DND-41 (cell line): Measurements from ENCODE around the gene RABGAP1L.
"Not testable (repeated sequence)": the region's sequence is repeated elsewhere in the genome, so short reads cannot be mapped to it uniquely, and the experiment has no call there.

Experiments used
- EZH2 ChIP-seq: IDR thresholded peaks from 3 replicates; pipeline ENCODE4 v1.6.1; 2012; ENCODE audit warnings: borderline replicate concordance, low read depth, mild to moderate bottlenecking, moderate library complexity, low read length, inconsistent platforms; ENCODE audit not compliant: severe bottlenecking
- TF ChIP-seq, protein P1 (sequence below): IDR thresholded peaks from 2 replicates; pipeline ENCODE4 v1.5.1; 2012; ENCODE audit warnings: borderline replicate concordance, low read length, moderate library complexity, mild to moderate bottlenecking; ENCODE audit not compliant: poor library complexity, severe bottlenecking; ENCODE audit errors: extremely low read depth

DNA sequence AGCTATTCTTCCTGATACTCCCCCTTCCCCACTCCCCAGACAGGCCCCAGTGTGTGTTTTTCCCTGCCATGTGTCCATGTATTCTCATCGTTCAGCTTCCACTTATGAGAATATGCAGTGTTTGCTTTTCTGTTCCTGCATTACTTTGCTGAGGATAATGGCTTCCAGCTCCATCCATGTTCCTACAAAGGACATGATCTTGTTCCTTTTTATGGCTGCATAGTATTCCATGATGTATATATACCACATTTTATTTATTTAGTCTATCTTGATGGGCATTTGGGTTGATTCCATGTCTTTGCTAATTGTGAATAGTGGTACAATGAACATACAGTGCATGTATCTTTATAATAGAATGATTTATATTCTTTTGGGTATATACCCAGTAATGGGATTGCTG is 181.1 kb downstream of the RABGAP1L start:
- TF ChIP-seq, protein P1, sequence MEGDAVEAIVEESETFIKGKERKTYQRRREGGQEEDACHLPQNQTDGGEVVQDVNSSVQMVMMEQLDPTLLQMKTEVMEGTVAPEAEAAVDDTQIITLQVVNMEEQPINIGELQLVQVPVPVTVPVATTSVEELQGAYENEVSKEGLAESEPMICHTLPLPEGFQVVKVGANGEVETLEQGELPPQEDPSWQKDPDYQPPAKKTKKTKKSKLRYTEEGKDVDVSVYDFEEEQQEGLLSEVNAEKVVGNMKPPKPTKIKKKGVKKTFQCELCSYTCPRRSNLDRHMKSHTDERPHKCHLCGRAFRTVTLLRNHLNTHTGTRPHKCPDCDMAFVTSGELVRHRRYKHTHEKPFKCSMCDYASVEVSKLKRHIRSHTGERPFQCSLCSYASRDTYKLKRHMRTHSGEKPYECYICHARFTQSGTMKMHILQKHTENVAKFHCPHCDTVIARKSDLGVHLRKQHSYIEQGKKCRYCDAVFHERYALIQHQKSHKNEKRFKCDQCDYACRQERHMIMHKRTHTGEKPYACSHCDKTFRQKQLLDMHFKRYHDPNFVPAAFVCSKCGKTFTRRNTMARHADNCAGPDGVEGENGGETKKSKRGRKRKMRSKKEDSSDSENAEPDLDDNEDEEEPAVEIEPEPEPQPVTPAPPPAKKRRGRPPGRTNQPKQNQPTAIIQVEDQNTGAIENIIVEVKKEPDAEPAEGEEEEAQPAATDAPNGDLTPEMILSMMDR: not testable (repeated sequence)
- not testable (repeated sequence) for TF ChIP-seq EZH2
